ENCODE results near the gene CORO7.

CORO7 gene

DNA sequence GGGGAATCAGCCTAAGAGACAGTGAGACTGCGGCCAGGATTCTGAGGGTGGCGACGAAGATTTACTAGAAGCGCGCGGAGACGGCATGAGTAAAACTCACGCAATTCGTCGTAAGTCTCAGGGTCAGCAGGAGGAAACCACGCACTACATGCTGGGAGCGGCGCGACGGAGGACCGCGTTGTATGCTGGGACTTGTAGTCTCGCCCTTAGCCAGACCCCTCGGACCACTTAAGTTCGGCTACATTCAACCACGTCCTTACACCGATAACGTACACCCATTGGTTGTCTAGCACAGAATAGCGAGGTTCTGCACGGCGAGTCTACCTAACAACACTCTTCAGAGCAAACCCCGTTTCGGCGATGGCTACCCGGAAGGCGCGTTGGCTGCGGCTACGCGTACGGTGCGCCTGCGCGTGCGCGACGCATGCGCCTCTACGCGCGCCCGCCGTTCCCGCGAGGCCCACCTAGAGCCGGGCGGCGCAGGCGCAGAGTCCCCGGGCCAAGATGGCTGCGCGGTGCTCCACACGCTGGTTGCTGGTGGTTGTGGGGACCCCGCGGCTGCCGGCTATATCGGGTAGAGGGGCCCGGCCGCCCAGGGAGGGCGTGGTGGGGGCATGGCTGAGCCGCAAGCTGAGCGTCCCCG lies 9.1 kb upstream of the CORO7 start, which contains the start of gene DNAJA3:
DNAJA3 (plus strand) TSS at position 491 of the 643 bp plus-strand sequence; CDS start at position 505, 14 bp downstream.
- H3K9ac ChIP-seq (ENCODE audit: low read length): peak within 1 kb of the TSS; percentile 95
- peak; percentile 97 for DNase-seq (ENCODE audit: low read depth)
- H3K4me1 ChIP-seq (ENCODE audit: control insufficient read depth, insufficient read depth, low read length): peaks cover 19% of the 10 kb centered on the region
- H3K27me3 ChIP-seq (replicated peaks; ENCODE audit: control insufficient read depth, insufficient read depth, low read length): no peaks in the 10 kb centered on the region
- H3K9me3 ChIP-seq (ENCODE audit: control insufficient read depth, low read length): no peaks in the 10 kb centered on the region
- peak within 1 kb of the TSS; percentile 87 for H3K4me3 ChIP-seq (ENCODE audit: low read length)
- peaks cover 3% of the 10 kb centered on the region for H3K36me3 ChIP-seq (ENCODE audit: control insufficient read depth, insufficient read depth, low read length, severe bottlenecking)

DNA sequence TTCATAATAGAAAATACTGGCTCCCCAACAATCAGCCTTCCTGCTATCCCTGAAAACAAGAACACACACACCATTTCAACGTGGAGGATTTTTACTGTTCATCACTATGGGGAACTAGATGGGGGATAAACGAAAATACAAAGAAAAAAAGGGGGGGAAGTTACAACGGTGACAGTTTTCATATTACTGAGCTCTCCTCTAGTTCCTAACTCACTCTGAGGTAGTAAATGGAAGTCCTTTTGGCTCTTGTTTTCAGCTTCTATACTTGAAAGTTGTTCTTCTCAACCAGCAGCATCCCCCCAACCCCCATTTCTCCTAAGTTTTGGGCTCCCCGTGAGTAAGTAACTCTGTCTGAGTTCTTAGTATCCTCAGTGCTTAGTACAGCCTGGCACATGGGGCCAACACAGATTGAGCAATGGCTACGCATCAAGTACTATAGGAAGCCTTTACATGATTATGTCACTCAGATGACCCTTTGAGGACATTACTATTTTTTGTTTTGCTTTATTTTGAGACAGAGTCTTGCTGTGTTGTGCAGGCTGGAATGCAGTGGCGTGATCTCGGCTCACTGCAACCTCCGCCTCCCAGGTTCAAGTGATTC lies 4.2 kb upstream of the CORO7 start:
- Histone ChIP-seq H3K9me3 (ENCODE audit: control insufficient read depth, low read length) (no peaks in the 10 kb centered on the region), H3K27me3 (replicated peaks; ENCODE audit: control insufficient read depth, insufficient read depth, low read length) (no peaks in the 10 kb centered on the region), H3K4me3 (ENCODE audit: low read length) (no peak overlapping the region), H3K36me3 (ENCODE audit: control insufficient read depth, insufficient read depth, low read length, severe bottlenecking) (no peaks in the 10 kb centered on the region), H3K9ac (ENCODE audit: low read length) (no peak overlapping the region), H3K4me1 (ENCODE audit: control insufficient read depth, insufficient read depth, low read length) (peaks cover 9% of the 10 kb centered on the region)
- DNase-seq (ENCODE audit: low read depth): no peak

GRCh38 chr16:4419402-4419959 lies 3.1 kb upstream of the CORO7 start:
- H3K4me1 ChIP-seq (ENCODE audit: control insufficient read depth, insufficient read depth, low read length): peaks cover 13% of the 10 kb centered on the region
- no peak overlapping the region for H3K4me3 ChIP-seq (ENCODE audit: low read length)
- no peak overlapping the region for H3K9ac ChIP-seq (ENCODE audit: low read length)
- H3K27me3 ChIP-seq (replicated peaks; ENCODE audit: control insufficient read depth, insufficient read depth, low read length): no peaks in the 10 kb centered on the region
- H3K36me3 ChIP-seq (ENCODE audit: control insufficient read depth, insufficient read depth, low read length, severe bottlenecking): no peaks in the 10 kb centered on the region
- H3K9me3 ChIP-seq (ENCODE audit: control insufficient read depth, low read length): no peaks in the 10 kb centered on the region
- no peak for DNase-seq (ENCODE audit: low read depth)

DNA sequence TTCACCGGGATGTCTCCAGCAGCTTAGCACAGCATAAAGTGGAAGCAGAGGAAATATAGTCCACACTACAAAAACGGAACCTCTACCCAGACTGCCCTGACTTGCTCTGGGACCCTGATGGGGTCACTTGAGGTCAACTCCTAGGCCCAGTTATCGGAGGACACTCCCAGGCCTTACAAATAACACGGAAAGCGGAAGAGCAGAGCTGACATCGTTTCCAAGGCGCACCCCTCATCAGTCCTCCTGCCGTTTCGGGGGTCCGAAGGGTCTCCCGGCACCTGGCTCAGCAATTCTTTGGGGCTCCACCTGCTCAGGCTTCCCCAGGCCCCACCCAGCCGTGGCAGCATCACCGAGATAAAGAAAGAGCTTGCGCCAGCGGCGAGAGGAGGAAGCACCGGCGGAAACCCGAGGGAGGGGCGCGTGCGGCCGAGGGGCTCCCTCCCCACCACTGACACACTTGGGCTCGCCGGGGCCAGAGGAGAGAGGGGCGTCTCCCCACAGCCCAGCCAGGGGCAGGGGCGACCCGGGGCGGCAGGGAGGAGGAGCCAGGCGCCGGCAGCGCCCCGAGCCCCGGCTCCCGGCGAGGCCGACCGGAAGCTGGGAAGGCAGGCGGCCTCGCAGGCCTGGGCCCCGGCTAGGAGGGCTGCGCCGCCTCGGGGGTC lies 727 bp downstream of the CORO7 start:
- peak overlapping the region; percentile 85 for H3K9ac ChIP-seq (ENCODE audit: low read length)
- DNase-seq (ENCODE audit: low read depth): peak; percentile 68
- no peaks in the 10 kb centered on the region for H3K27me3 ChIP-seq (replicated peaks; ENCODE audit: control insufficient read depth, insufficient read depth, low read length)
- H3K9me3 ChIP-seq (ENCODE audit: control insufficient read depth, low read length): no peaks in the 10 kb centered on the region
- peak overlapping the region; percentile 88 for H3K4me3 ChIP-seq (ENCODE audit: low read length)
- H3K4me1 ChIP-seq (ENCODE audit: control insufficient read depth, insufficient read depth, low read length): peaks cover 16% of the 10 kb centered on the region
- H3K36me3 ChIP-seq (ENCODE audit: control insufficient read depth, insufficient read depth, low read length, severe bottlenecking): no peaks in the 10 kb centered on the region

- Histone ChIP-seq H3K4me1 (ENCODE audit: control insufficient read depth, insufficient read depth, low read length) (peaks cover 18% of the 10 kb centered on the region), H3K27me3 (replicated peaks; ENCODE audit: control insufficient read depth, insufficient read depth, low read length) (no peaks in the 10 kb centered on the region), H3K9me3 (ENCODE audit: control insufficient read depth, low read length) (no peaks in the 10 kb centered on the region), H3K36me3 (ENCODE audit: control insufficient read depth, insufficient read depth, low read length, severe bottlenecking) (no peaks in the 10 kb centered on the region), H3K4me3 (ENCODE audit: low read length) (no peak overlapping the region), H3K9ac (ENCODE audit: low read length) (no peak overlapping the region)
- no peak for DNase-seq (ENCODE audit: low read depth)
Observed at GRCh38 chr16:4414187-4414917, 2.0 kb downstream of the CORO7 start.

DNA sequence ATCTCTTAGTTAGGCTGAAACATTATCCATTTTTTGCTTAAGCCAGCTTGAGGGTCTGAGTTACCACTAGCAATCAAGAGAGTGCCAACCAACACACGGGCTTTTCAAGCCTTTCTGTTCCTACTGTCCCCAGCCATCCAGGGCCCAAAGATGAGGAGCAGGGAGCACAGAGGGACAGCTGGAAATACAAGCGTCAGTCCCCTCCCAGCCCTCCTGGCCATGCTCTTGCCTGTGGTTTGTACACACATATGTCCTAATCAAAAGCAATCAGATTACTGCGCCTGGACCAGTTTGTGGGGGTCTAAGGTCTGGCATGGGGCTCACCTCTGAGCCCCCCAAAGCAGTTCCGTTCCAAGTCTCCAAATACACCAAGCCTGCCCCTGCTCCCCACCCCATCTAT lies 3.5 kb downstream of the CORO7 start:
- Histone ChIP-seq H3K9me3 (ENCODE audit: control insufficient read depth, low read length) (no peaks in the 10 kb centered on the region), H3K27me3 (replicated peaks; ENCODE audit: control insufficient read depth, insufficient read depth, low read length) (no peaks in the 10 kb centered on the region), H3K36me3 (ENCODE audit: control insufficient read depth, insufficient read depth, low read length, severe bottlenecking) (no peaks in the 10 kb centered on the region), H3K4me1 (ENCODE audit: control insufficient read depth, insufficient read depth, low read length) (peaks cover 24% of the 10 kb centered on the region), H3K9ac (ENCODE audit: low read length) (no peak overlapping the region), H3K4me3 (ENCODE audit: low read length) (no peak overlapping the region)
- DNase-seq (ENCODE audit: low read depth): no peak

GRCh38 chr16:4412159-4412558 lies 4.2 kb downstream of the CORO7 start:
- H3K9ac ChIP-seq (ENCODE audit: low read length): peak overlapping the region; percentile 25
- H3K4me1 ChIP-seq (ENCODE audit: control insufficient read depth, insufficient read depth, low read length): peaks cover 25% of the 10 kb centered on the region
- H3K27me3 ChIP-seq (replicated peaks; ENCODE audit: control insufficient read depth, insufficient read depth, low read length): no peaks in the 10 kb centered on the region
- H3K36me3 ChIP-seq (ENCODE audit: control insufficient read depth, insufficient read depth, low read length, severe bottlenecking): peaks cover 3% of the 10 kb centered on the region
- H3K4me3 ChIP-seq (ENCODE audit: low read length): no peak overlapping the region
- no peak for DNase-seq (ENCODE audit: low read depth)
- H3K9me3 ChIP-seq (ENCODE audit: control insufficient read depth, low read length): no peaks in the 10 kb centered on the region

GRCh38 chr16:4411684-4412083 lies 4.7 kb downstream of the CORO7 start:
- Histone ChIP-seq H3K9ac (ENCODE audit: low read length) (peak overlapping the region; percentile 25), H3K36me3 (ENCODE audit: control insufficient read depth, insufficient read depth, low read length, severe bottlenecking) (peaks cover 4% of the 10 kb centered on the region), H3K4me3 (ENCODE audit: low read length) (no peak overlapping the region), H3K27me3 (replicated peaks; ENCODE audit: control insufficient read depth, insufficient read depth, low read length) (no peaks in the 10 kb centered on the region), H3K9me3 (ENCODE audit: control insufficient read depth, low read length) (no peaks in the 10 kb centered on the region), H3K4me1 (ENCODE audit: control insufficient read depth, insufficient read depth, low read length) (peaks cover 22% of the 10 kb centered on the region)
- DNase-seq (ENCODE audit: low read depth): no peak

GRCh38 chr16:4410335-4411075 lies 5.9 kb downstream of the CORO7 start:
- H3K36me3 ChIP-seq (ENCODE audit: control insufficient read depth, insufficient read depth, low read length, severe bottlenecking): peaks cover 7% of the 10 kb centered on the region
- H3K9me3 ChIP-seq (ENCODE audit: control insufficient read depth, low read length): no peaks in the 10 kb centered on the region
- peak; percentile 96 for DNase-seq (ENCODE audit: low read depth)
- H3K4me3 ChIP-seq (ENCODE audit: low read length): no peak overlapping the region
- peaks cover 21% of the 10 kb centered on the region for H3K4me1 ChIP-seq (ENCODE audit: control insufficient read depth, insufficient read depth, low read length)
- H3K27me3 ChIP-seq (replicated peaks; ENCODE audit: control insufficient read depth, insufficient read depth, low read length): no peaks in the 10 kb centered on the region
- no peak overlapping the region for H3K9ac ChIP-seq (ENCODE audit: low read length)

GRCh38 chr16:4409081-4409932 lies 7.1 kb downstream of the CORO7 start:
- no peaks in the 10 kb centered on the region for H3K9me3 ChIP-seq (ENCODE audit: control insufficient read depth, low read length)

More at GRCh38 chr16:4409081-4409932, 7.1 kb downstream of the CORO7 start:
- Histone ChIP-seq H3K36me3 (ENCODE audit: control insufficient read depth, insufficient read depth, low read length, severe bottlenecking) (peaks cover 15% of the 10 kb centered on the region), H3K27me3 (replicated peaks; ENCODE audit: control insufficient read depth, insufficient read depth, low read length) (no peaks in the 10 kb centered on the region), H3K4me3 (ENCODE audit: low read length) (no peak overlapping the region), H3K9ac (ENCODE audit: low read length) (no peak overlapping the region), H3K4me1 (ENCODE audit: control insufficient read depth, insufficient read depth, low read length) (peaks cover 14% of the 10 kb centered on the region)
- no peak for DNase-seq (ENCODE audit: low read depth)

Data from adipocyte (in vitro differentiated cells).